Measurements from ENCODE around the gene CFAP97D2.

DNA sequence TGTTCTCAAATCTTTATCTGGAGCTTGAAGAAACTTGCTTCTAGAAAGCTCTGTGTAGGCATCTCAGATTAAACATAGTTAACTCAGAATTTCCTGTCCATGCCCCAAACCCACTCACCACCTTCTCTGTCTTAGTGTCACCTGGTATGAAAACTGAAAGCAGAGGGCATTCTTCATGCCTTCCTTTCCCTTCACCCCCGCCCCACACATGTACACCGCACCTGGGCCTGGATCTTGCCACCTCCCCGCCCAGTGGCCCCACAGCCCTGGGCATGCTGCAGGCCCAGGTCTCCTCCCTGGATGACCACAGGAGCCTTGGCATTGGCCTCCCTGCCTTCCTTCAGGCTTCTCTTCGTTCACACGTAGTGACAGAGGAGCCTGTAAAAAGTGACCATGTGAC lies 15.8 kb downstream of the CFAP97D2 start:
- TF ChIP-seq POLR2A (IDR thresholded peaks at IDR 0.05) (no peak), CTCF (IDR thresholded peaks at IDR 0.05) (no peak)

Data from right lobe of liver (tissue), 4 donors.